GM21528 (cell line): ENCODE data around the gene PTRH1.

ENCODE experiments used
- ATAC-seq: cut with Tn5 transposase; IDR thresholded peaks from one replicate; pipeline ENCODE4 v1.9.1; 2021; ENCODE audit warnings: mild to moderate bottlenecking, moderate library complexity; ENCODE audit not compliant: unreplicated experiment, low FRiP score

The PTRH1 gene

GRCh38 chr9:127742435-127743088 is 27.1 kb upstream of the PTRH1 start:
- ATAC-seq = no peak

GRCh38 chr9:127741831-127742434 is 26.5 kb upstream of the PTRH1 start:
- ATAC-seq = no peak

- no peak for ATAC-seq
These were observed 24.3 kb upstream of the PTRH1 start for GRCh38 chr9:127739614-127740330.

GRCh38 chr9:127738666-127739065 is 23.2 kb upstream of the PTRH1 start:
- no peak for ATAC-seq

GRCh38 chr9:127735530-127736185 is 20.2 kb upstream of the PTRH1 start:
- ATAC-seq = peak; percentile 4

- peak; percentile 85 for ATAC-seq
These were observed 19.5 kb upstream of the PTRH1 start, which contains the start of gene TOR2A for GRCh38 chr9:127734747-127735529. Gene TOR2A, minus strand, starts transcription at chr9:127735294. Its CDS starts 24 bp downstream, at chr9:127735270.

- no peak for ATAC-seq
These were observed 18.8 kb upstream of the PTRH1 start for GRCh38 chr9:127734247-127734746.

- ATAC-seq = no peak
These were observed 18.2 kb upstream of the PTRH1 start for GRCh38 chr9:127733614-127734013.

- ATAC-seq = no peak
These were observed 17.0 kb upstream of the PTRH1 start for GRCh38 chr9:127732444-127732843.

- ATAC-seq = no peak
These were observed 16.5 kb upstream of the PTRH1 start for GRCh38 chr9:127731938-127732337.

GRCh38 chr9:127730799-127731410 is 15.4 kb upstream of the PTRH1 start:
- no peak for ATAC-seq

- ATAC-seq = no peak
These were observed 14.8 kb upstream of the PTRH1 start for GRCh38 chr9:127730262-127730661.

- ATAC-seq = no peak
These were observed 14.2 kb upstream of the PTRH1 start for GRCh38 chr9:127729522-127730256.

GRCh38 chr9:127728808-127729207 is 13.3 kb upstream of the PTRH1 start:
- no peak for ATAC-seq

- no peak for ATAC-seq
These were observed 11.4 kb upstream of the PTRH1 start for GRCh38 chr9:127726871-127727270.

GRCh38 chr9:127724012-127724411 is 8.5 kb upstream of the PTRH1 start:
- no peak for ATAC-seq

GRCh38 chr9:127723444-127723843 is 8.0 kb upstream of the PTRH1 start:
- ATAC-seq = no peak

- no peak for ATAC-seq
These were observed 7.5 kb upstream of the PTRH1 start for GRCh38 chr9:127723013-127723412.
